ENCODE data around the gene POLR3B. TPM values are rescaled to one million over a fixed set of nuclear protein-coding genes. Genes with fewer than 3 reads are reported as not detected.
A peak's percentile ranks its signal among the peaks of the same experiment; 100 is the strongest.
"Not testable (repeated sequence)": the region's sequence is repeated elsewhere in the genome, so short reads cannot be mapped to it uniquely, and the experiment has no call there.

Gene POLR3B
- polyA plus RNA-seq, 3 donors: 15.3 to 18.2 (median 15.8) TPM

- DNase-seq (ENCODE audit: extremely low read depth in 1 of 11, low read depth in 9 of 11, low spot score in 4 of 11): no peak
Measured at GRCh38 chr12:106333010-106333409, 24.5 kb upstream of the POLR3B start.

GRCh38 chr12:106333756-106334155, 23.8 kb upstream of the POLR3B start:
- no peak for DNase-seq (ENCODE audit: extremely low read depth in 1 of 11, low read depth in 9 of 11, low spot score in 4 of 11)

- DNase-seq (ENCODE audit: extremely low read depth in 1 of 11, low read depth in 9 of 11, low spot score in 4 of 11): no peak
Measured at GRCh38 chr12:106341086-106341877, 16.3 kb upstream of the POLR3B start.

GRCh38 chr12:106342397-106343213, 14.9 kb upstream of the POLR3B start:
- no peak for DNase-seq (ENCODE audit: extremely low read depth in 1 of 11, low read depth in 9 of 11, low spot score in 4 of 11)

- DNase-seq (ENCODE audit: extremely low read depth in 1 of 11, low read depth in 9 of 11, low spot score in 4 of 11): no peak
Measured at GRCh38 chr12:106343214-106343528, 14.4 kb upstream of the POLR3B start.

- no peak for DNase-seq (ENCODE audit: extremely low read depth in 1 of 11, low read depth in 9 of 11, low spot score in 4 of 11)
Measured at GRCh38 chr12:106344131-106344530, 13.4 kb upstream of the POLR3B start.

GRCh38 chr12:106345746-106346145, 11.8 kb upstream of the POLR3B start:
- peak in 7 of 11 donors; percentile 21 to 51 (median 30) for DNase-seq (ENCODE audit: extremely low read depth in 1 of 11, low read depth in 9 of 11, low spot score in 4 of 11)

- no peak for DNase-seq (ENCODE audit: extremely low read depth in 1 of 11, low read depth in 9 of 11, low spot score in 4 of 11)
Measured at GRCh38 chr12:106348411-106348810, 9.1 kb upstream of the POLR3B start.

- DNase-seq (ENCODE audit: extremely low read depth in 1 of 11, low read depth in 9 of 11, low spot score in 4 of 11): no peak
Measured at GRCh38 chr12:106353175-106353574, 4.4 kb upstream of the POLR3B start.

GRCh38 chr12:106358396-106359241, 1.1 kb downstream of the POLR3B start:
- peak in 3 of 11 donors; percentile 2 to 22 (median 2) for DNase-seq (ENCODE audit: extremely low read depth in 1 of 11, low read depth in 9 of 11, low spot score in 4 of 11)

GRCh38 chr12:106359646-106360399, 2.3 kb downstream of the POLR3B start:
- DNase-seq (ENCODE audit: extremely low read depth in 1 of 11, low read depth in 9 of 11, low spot score in 4 of 11): no peak

- no peak for DNase-seq (ENCODE audit: extremely low read depth in 1 of 11, low read depth in 9 of 11, low spot score in 4 of 11)
Measured at GRCh38 chr12:106360400-106360994, 2.9 kb downstream of the POLR3B start.

GRCh38 chr12:106362971-106363370, 5.4 kb downstream of the POLR3B start:
- no peak for DNase-seq (ENCODE audit: extremely low read depth in 1 of 11, low read depth in 9 of 11, low spot score in 4 of 11)

- DNase-seq (ENCODE audit: extremely low read depth in 1 of 11, low read depth in 9 of 11, low spot score in 4 of 11): no peak
Measured at GRCh38 chr12:106364261-106364660, 6.7 kb downstream of the POLR3B start.

- DNase-seq (ENCODE audit: extremely low read depth in 1 of 11, low read depth in 9 of 11, low spot score in 4 of 11): no peak
Measured at GRCh38 chr12:106369624-106370346, 12.2 kb downstream of the POLR3B start.

- no peak for DNase-seq (ENCODE audit: extremely low read depth in 1 of 11, low read depth in 9 of 11, low spot score in 4 of 11)
Measured at GRCh38 chr12:106378788-106379187, 21.2 kb downstream of the POLR3B start.

- DNase-seq (ENCODE audit: extremely low read depth in 1 of 11, low read depth in 9 of 11, low spot score in 4 of 11): no peak
Measured at GRCh38 chr12:106380954-106381353, 23.4 kb downstream of the POLR3B start.

GRCh38 chr12:106381866-106382265, 24.3 kb downstream of the POLR3B start:
- not testable (repeated sequence) for DNase-seq (ENCODE audit: extremely low read depth in 1 of 11, low read depth in 9 of 11, low spot score in 4 of 11)

All from renal cortex interstitium (tissue), 11 donors.